SK-N-SH treated with all-trans-retinoic acid at 6 μM for 48 hours (cell line): ENCODE data around the gene ACSM3.

Experiments
- ARNTL ChIP-seq: fragments of 450-650 bp; formaldehyde crosslinking; IDR thresholded peaks from 2 replicates; pipeline ENCODE4 v1.5.0; 2020; ENCODE audit warnings: low read depth, mild to moderate bottlenecking, moderate library complexity, borderline replicate concordance
- CREB5 ChIP-seq: fragments of 250-450 bp; sonication (Bioruptor Pico); IDR thresholded peaks from 2 replicates; pipeline ENCODE4 v1.5.1; 2020; ENCODE audit warnings: low read depth, mild to moderate bottlenecking, moderate library complexity
- CSRNP3 ChIP-seq: fragments of 250-450 bp; sonication (Bioruptor Pico); IDR thresholded peaks from 2 replicates; pipeline ENCODE4 v1.5.1; 2021; ENCODE audit warnings: mild to moderate bottlenecking, moderate library complexity
- ESRRG ChIP-seq: fragments of 250-450 bp; sonication (Bioruptor Pico); IDR thresholded peaks from 2 replicates; pipeline ENCODE4 v1.6.1; 2021; ENCODE audit warnings: mild to moderate bottlenecking
- OSR1 ChIP-seq: fragments of 250-450 bp; sonication (Bioruptor Pico); IDR thresholded peaks from 2 replicates; pipeline ENCODE4 v1.8.0; 2022; ENCODE audit warnings: moderate library complexity, mild to moderate bottlenecking, inconsistent platforms
- PATZ1 ChIP-seq: fragments of 250-450 bp; sonication (Bioruptor Pico); IDR thresholded peaks from 2 replicates; pipeline ENCODE4 v1.8.0; 2020; ENCODE audit warnings: mild to moderate bottlenecking, moderate library complexity, borderline replicate concordance
- PPARA ChIP-seq: fragments of 250-450 bp; sonication (Bioruptor Pico); IDR thresholded peaks from 2 replicates; pipeline ENCODE4 v1.5.0; 2020; ENCODE audit warnings: mild to moderate bottlenecking, borderline replicate concordance
- SNAI2 ChIP-seq: fragments of 250-450 bp; sonication (Bioruptor Pico); IDR thresholded peaks from 2 replicates; pipeline ENCODE4 v1.5.0; 2020; ENCODE audit warnings: mild to moderate bottlenecking, moderate library complexity
- TCF4 ChIP-seq: fragments of 250-450 bp; sonication (Bioruptor Pico); IDR thresholded peaks from 2 replicates; pipeline ENCODE4 v1.8.0; 2021; ENCODE audit warnings: mild to moderate bottlenecking, moderate library complexity, borderline replicate concordance
- TSHZ2 ChIP-seq: fragments of 250-450 bp; sonication (Bioruptor Pico); IDR thresholded peaks from 2 replicates; pipeline ENCODE4 v1.5.0; 2020; ENCODE audit warnings: mild to moderate bottlenecking, moderate library complexity
- ZFP30 ChIP-seq: fragments of 450-650 bp; formaldehyde crosslinking; IDR thresholded peaks from 2 replicates; pipeline ENCODE4 v1.5.0; 2022; ENCODE audit warnings: mild to moderate bottlenecking, moderate library complexity
- ZNF70 ChIP-seq: fragments of 450-650 bp; formaldehyde crosslinking; IDR thresholded peaks from 2 replicates; pipeline ENCODE4 v1.5.0; 2020; ENCODE audit warnings: mild to moderate bottlenecking, moderate library complexity
- ZNF8 ChIP-seq: fragments of 450-650 bp; formaldehyde crosslinking; IDR thresholded peaks from 2 replicates; pipeline ENCODE4 v1.5.0; 2020; ENCODE audit warnings: mild to moderate bottlenecking, moderate library complexity

- TF ChIP-seq ZNF8 (CRISPR knock-in tag) (no peak), CREB5 (CRISPR knock-in tag) (no peak), SNAI2 (no peak), ZNF70 (CRISPR knock-in tag) (no peak), ESRRG (CRISPR knock-in tag) (no peak), ZFP30 (CRISPR knock-in tag) (no peak), OSR1 (CRISPR knock-in tag) (no peak), ARNTL (CRISPR knock-in tag) (no peak), PPARA (no peak), PATZ1 (CRISPR knock-in tag) (no peak), TSHZ2 (CRISPR knock-in tag) (no peak), CSRNP3 (CRISPR knock-in tag) (no peak), TCF4 (CRISPR knock-in tag) (no peak)
Observed at GRCh38 chr16:20821682-20822081, 57.9 kb downstream of the ACSM3 start.
